GM23338 (cell line): Measurements from ENCODE around the gene HHEX. TPM values are rescaled to one million over a fixed set of nuclear protein-coding genes. Genes with fewer than 3 reads are reported as not detected.

Experiments
- ATAC-seq: fragments of 200-7000 bp; cut with Tn5 transposase; 3 replicates; pipeline ENCODE4 v1.9.1; 2020
- DNase-seq: peaks from one replicate; pipeline ENCODE4 v3.0.0-alpha.2; 2015; ENCODE audit warnings: low spot score
- H2AFZ ChIP-seq: fragments of 200-600 bp; sonication (generic); 2 replicates; pipeline ENCODE4 v1.8.0; 2016; ENCODE audit warnings: antibody characterized with exemption, mild to moderate bottlenecking, moderate library complexity
- H3F3A ChIP-seq: fragments of 200-600 bp; sonication (generic); replicated peaks from 2 replicates; pipeline ENCODE4 v1.8.0; 2017; ENCODE audit warnings: antibody characterized with exemption, mixed run types, low read depth
- H3K27ac ChIP-seq: fragments of 200-600 bp; sonication (generic); 2 replicates; pipeline ENCODE4 v1.6.1; 2016; ENCODE audit warnings: low read depth
- H3K27me3 ChIP-seq: fragments of 200-600 bp; sonication (generic); 2 replicates; pipeline ENCODE4 v1.8.0; 2016; ENCODE audit warnings: mild to moderate bottlenecking, mixed run types, moderate library complexity; ENCODE audit not compliant: insufficient read depth
- H3K36me3 ChIP-seq: fragments of 200-600 bp; sonication (generic); 2 replicates; pipeline ENCODE4 v1.8.0; 2016; ENCODE audit warnings: mild to moderate bottlenecking; ENCODE audit not compliant: insufficient read depth
- H3K4me1 ChIP-seq: fragments of 200-600 bp; sonication (generic); 2 replicates; pipeline ENCODE4 v1.8.0; 2016; ENCODE audit warnings: mild to moderate bottlenecking, moderate library complexity; ENCODE audit not compliant: insufficient read depth
- H3K4me2 ChIP-seq: fragments of 200-600 bp; sonication (generic); 2 replicates; pipeline ENCODE4 v1.7.1; 2017; ENCODE audit warnings: mixed run types
- H3K4me3 ChIP-seq: fragments of 200-600 bp; sonication (generic); 2 replicates; pipeline ENCODE4 v1.6.1; 2016; ENCODE audit warnings: mixed run types
- H3K79me2 ChIP-seq: fragments of 200-600 bp; sonication (generic); replicated peaks from 2 replicates; pipeline ENCODE4 v1.8.0; 2017; ENCODE audit warnings: mild to moderate bottlenecking; ENCODE audit not compliant: insufficient read depth
- H3K9me2 ChIP-seq: fragments of 200-600 bp; sonication (generic); 2 replicates; pipeline ENCODE4 v1.8.0; 2017; ENCODE audit not compliant: insufficient read depth
- H4K20me1 ChIP-seq: fragments of 200-600 bp; sonication (generic); replicated peaks from 2 replicates; pipeline ENCODE4 v1.8.0; 2017; ENCODE audit warnings: mild to moderate bottlenecking; ENCODE audit not compliant: insufficient read depth
- H3K27ac Mint-ChIP-seq: 2 replicates; pipeline ENCODE4 v1.8.0; 2020; ENCODE audit warnings: inconsistent platforms, mild to moderate bottlenecking, moderate library complexity, mixed read lengths
- H3K27me3 Mint-ChIP-seq: 3 replicates; pipeline ENCODE4 v1.8.0; 2022; ENCODE audit warnings: low read depth, mild to moderate bottlenecking, moderate library complexity, mixed read lengths, inconsistent platforms; ENCODE audit not compliant: insufficient read depth, poor library complexity
- H3K36me3 Mint-ChIP-seq: 3 replicates; pipeline ENCODE4 v1.8.0; 2021; ENCODE audit warnings: low read depth, mild to moderate bottlenecking, inconsistent platforms, moderate library complexity, mixed read lengths
- H3K4me1 Mint-ChIP-seq: 3 replicates; pipeline ENCODE4 v1.8.0; 2020; ENCODE audit warnings: mild to moderate bottlenecking, inconsistent platforms, mixed read lengths
- H3K4me3 Mint-ChIP-seq: 3 replicates; pipeline ENCODE4 v1.8.0; 2021; ENCODE audit warnings: moderate library complexity, mild to moderate bottlenecking, inconsistent platforms, mixed read lengths
- H3K9me3 Mint-ChIP-seq: 3 replicates; pipeline ENCODE4 v1.8.0; 2020; ENCODE audit warnings: moderate library complexity, mild to moderate bottlenecking, inconsistent platforms, mixed read lengths
- EZH2 ChIP-seq: fragments of 200-600 bp; sonication (generic); IDR thresholded peaks from one replicate; pipeline ENCODE4 v1.8.0; 2017; ENCODE audit warnings: antibody characterized with exemption, mild to moderate bottlenecking, low read depth; ENCODE audit not compliant: unreplicated experiment
- EZH2phosphoT487 ChIP-seq: fragments of 200-600 bp; sonication (generic); IDR thresholded peaks from one replicate; pipeline ENCODE4 v1.8.1; 2018; ENCODE audit warnings: antibody characterized with exemption; ENCODE audit not compliant: unreplicated experiment
- JUNB ChIP-seq: IDR thresholded peaks from one replicate; pipeline ENCODE4 v1.6.1; 2016; ENCODE audit warnings: antibody characterized with exemption; ENCODE audit not compliant: unreplicated experiment
- ZNF331 ChIP-seq: fragments of 250-450 bp; sonication (Bioruptor Pico); IDR thresholded peaks from 2 replicates; pipeline ENCODE4 v1.5.0; 2020; ENCODE audit warnings: low read depth, mild to moderate bottlenecking, moderate library complexity
- polyA plus RNA-seq: library from polyadenylated mRNA; unstranded; fragments of >200 nt; fragmentation: Nextera tagmentation; extraction: Ambion mirVana; gene quantifications from 2 replicates; pipeline ENCODE4 v1.2.1, GENCODE V29; 2016
- total RNA-seq: library from RNA; depleted of rRNA; stranded (reverse); fragments of >200 nt; shearing (Covaris generic); gene quantifications from 2 replicates; pipeline ENCODE4 v1.2.3, GENCODE V29; 2014
- TF ChIP-seq, protein P1 (sequence below): IDR thresholded peaks from one replicate; pipeline ENCODE4 v1.6.1; 2018; ENCODE audit warnings: antibody characterized with exemption; ENCODE audit not compliant: unreplicated experiment
- TF ChIP-seq, protein P2 (sequence below): fragments of 250-450 bp; sonication (Bioruptor Pico); IDR thresholded peaks from 2 replicates; pipeline ENCODE4 v1.5.0; 2020; ENCODE audit warnings: mild to moderate bottlenecking, moderate library complexity

The HHEX gene
- total and polyA plus RNA-seq, 2 experiments from 2014 or later, result 0.59 to 2.0 TPM

DNA sequence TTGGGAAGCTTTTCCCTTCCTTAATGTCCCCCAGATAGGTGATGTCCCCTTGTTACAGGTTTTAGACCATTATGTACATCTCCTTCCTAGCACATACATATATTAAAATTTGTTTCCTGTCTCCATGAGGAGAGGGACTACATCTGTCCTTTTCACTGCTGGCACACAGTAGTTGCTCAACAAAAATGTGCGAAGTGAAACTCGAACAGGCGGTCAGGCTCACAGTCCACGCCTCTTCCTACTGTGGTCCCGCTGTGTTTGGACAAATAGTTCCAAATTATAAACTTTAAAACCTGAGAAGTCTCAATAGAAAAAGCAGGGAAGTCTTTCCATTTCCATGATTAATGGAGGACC, 1.2 kb upstream of the HHEX start:
- Histone ChIP-seq H3K4me3 (peak overlapping the region; percentile 56), H3K36me3 (no peaks in the 10 kb centered on the region), H3K27me3 (peaks cover 87% of the 10 kb centered on the region), H4K20me1 (peaks cover 8% of the 10 kb centered on the region; the same call in 1 of the 2 replicates), H3K4me2 (peak overlapping the region; percentile 86; the same call in 1 of the 2 replicates), H3K27ac (no peak overlapping the region), H3K9me2 (0 out of 2 replicates have a peak, but pooled peaks cover 3% of the 10 kb centered on the region), H2AFZ (peak overlapping the region; percentile 89), H3K4me1 (peaks cover 19% of the 10 kb centered on the region), H3K79me2 (no peaks in the 10 kb centered on the region), H3F3A (peaks cover 30% of the 10 kb centered on the region)
- no peak for ATAC-seq
- H3K4me3 Mint-ChIP-seq, result peak overlapping the region; percentile 75
- peaks cover 2% of the 10 kb centered on the region; the same call in 1 of the 3 replicates for H3K9me3 Mint-ChIP-seq
- H3K27ac Mint-ChIP-seq, result no peak overlapping the region
- peaks cover 23% of the 10 kb centered on the region for H3K4me1 Mint-ChIP-seq
- H3K36me3 Mint-ChIP-seq, result no peaks in the 10 kb centered on the region; the same call in 2 of the 3 replicates
- no peak for TF ChIP-seq EZH2phosphoT487
- TF ChIP-seq JUNB, result no peak
- TF ChIP-seq, protein P1, sequence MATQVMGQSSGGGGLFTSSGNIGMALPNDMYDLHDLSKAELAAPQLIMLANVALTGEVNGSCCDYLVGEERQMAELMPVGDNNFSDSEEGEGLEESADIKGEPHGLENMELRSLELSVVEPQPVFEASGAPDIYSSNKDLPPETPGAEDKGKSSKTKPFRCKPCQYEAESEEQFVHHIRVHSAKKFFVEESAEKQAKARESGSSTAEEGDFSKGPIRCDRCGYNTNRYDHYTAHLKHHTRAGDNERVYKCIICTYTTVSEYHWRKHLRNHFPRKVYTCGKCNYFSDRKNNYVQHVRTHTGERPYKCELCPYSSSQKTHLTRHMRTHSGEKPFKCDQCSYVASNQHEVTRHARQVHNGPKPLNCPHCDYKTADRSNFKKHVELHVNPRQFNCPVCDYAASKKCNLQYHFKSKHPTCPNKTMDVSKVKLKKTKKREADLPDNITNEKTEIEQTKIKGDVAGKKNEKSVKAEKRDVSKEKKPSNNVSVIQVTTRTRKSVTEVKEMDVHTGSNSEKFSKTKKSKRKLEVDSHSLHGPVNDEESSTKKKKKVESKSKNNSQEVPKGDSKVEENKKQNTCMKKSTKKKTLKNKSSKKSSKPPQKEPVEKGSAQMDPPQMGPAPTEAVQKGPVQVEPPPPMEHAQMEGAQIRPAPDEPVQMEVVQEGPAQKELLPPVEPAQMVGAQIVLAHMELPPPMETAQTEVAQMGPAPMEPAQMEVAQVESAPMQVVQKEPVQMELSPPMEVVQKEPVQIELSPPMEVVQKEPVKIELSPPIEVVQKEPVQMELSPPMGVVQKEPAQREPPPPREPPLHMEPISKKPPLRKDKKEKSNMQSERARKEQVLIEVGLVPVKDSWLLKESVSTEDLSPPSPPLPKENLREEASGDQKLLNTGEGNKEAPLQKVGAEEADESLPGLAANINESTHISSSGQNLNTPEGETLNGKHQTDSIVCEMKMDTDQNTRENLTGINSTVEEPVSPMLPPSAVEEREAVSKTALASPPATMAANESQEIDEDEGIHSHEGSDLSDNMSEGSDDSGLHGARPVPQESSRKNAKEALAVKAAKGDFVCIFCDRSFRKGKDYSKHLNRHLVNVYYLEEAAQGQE, result no peak
- peak; percentile 46 for TF ChIP-seq EZH2
- TF ChIP-seq ZNF331 (CRISPR knock-in tag), result no peak
- TF ChIP-seq, protein P2, sequence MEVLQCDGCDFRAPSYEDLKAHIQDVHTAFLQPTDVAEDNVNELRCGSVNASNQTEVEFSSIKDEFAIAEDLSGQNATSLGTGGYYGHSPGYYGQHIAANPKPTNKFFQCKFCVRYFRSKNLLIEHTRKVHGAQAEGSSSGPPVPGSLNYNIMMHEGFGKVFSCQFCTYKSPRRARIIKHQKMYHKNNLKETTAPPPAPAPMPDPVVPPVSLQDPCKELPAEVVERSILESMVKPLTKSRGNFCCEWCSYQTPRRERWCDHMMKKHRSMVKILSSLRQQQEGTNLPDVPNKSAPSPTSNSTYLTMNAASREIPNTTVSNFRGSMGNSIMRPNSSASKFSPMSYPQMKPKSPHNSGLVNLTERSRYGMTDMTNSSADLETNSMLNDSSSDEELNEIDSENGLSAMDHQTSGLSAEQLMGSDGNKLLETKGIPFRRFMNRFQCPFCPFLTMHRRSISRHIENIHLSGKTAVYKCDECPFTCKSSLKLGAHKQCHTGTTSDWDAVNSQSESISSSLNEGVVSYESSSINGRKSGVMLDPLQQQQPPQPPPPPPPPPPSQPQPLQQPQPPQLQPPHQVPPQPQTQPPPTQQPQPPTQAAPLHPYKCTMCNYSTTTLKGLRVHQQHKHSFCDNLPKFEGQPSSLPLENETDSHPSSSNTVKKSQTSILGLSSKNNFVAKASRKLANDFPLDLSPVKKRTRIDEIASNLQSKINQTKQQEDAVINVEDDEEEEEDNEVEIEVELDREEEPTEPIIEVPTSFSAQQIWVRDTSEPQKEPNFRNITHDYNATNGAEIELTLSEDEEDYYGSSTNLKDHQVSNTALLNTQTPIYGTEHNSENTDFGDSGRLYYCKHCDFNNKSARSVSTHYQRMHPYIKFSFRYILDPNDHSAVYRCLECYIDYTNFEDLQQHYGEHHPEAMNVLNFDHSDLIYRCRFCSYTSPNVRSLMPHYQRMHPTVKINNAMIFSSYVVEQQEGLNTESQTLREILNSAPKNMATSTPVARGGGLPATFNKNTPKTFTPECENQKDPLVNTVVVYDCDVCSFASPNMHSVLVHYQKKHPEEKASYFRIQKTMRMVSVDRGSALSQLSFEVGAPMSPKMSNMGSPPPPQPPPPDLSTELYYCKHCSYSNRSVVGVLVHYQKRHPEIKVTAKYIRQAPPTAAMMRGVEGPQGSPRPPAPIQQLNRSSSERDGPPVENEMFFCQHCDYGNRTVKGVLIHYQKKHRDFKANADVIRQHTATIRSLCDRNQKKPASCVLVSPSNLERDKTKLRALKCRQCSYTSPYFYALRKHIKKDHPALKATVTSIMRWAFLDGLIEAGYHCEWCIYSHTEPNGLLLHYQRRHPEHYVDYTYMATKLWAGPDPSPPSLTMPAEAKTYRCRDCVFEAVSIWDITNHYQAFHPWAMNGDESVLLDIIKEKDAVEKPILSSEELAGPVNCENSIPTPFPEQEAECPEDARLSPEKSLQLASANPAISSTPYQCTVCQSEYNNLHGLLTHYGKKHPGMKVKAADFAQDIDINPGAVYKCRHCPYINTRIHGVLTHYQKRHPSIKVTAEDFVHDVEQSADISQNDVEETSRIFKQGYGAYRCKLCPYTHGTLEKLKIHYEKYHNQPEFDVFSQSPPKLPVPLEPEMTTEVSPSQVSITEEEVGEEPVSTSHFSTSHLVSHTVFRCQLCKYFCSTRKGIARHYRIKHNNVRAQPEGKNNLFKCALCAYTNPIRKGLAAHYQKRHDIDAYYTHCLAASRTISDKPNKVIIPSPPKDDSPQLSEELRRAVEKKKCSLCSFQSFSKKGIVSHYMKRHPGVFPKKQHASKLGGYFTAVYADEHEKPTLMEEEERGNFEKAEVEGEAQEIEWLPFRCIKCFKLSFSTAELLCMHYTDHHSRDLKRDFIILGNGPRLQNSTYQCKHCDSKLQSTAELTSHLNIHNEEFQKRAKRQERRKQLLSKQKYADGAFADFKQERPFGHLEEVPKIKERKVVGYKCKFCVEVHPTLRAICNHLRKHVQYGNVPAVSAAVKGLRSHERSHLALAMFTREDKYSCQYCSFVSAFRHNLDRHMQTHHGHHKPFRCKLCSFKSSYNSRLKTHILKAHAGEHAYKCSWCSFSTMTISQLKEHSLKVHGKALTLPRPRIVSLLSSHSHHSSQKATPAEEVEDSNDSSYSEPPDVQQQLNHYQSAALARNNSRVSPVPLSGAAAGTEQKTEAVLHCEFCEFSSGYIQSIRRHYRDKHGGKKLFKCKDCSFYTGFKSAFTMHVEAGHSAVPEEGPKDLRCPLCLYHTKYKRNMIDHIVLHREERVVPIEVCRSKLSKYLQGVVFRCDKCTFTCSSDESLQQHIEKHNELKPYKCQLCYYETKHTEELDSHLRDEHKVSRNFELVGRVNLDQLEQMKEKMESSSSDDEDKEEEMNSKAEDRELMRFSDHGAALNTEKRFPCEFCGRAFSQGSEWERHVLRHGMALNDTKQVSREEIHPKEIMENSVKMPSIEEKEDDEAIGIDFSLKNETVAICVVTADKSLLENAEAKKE (CRISPR knock-in tag), result no peak
- DNase-seq, result no peak
- peaks cover 63% of the 10 kb centered on the region for H3K27me3 Mint-ChIP-seq
